ENCODE data around the gene AUTS2. TPM values are rescaled to one million over a fixed set of nuclear protein-coding genes. Genes with fewer than 3 reads are reported as not detected.

AUTS2 gene
- total RNA-seq, 1 donor from 2014 or later: 9.9 TPM

DNA sequence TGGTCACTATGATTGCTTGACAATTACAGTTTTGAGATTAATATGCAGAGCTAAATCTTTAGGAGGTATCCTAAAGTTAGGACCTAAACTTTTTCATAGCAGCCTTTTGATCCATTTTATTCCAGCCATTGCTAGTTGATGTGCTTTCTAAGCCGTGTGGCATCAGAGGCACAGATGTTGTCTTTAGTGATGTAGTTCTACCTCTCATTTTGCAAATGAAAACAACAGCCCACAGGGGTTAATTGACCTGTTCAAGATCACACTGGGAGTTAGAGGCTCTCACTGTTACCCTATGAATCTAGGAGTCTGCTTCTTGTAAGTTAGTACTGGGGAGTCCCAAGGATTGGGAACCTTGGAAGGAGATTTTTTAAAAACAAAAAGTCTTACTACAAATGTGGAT lies 10.6 kb downstream of the AUTS2 start:
- Histone ChIP-seq H3K27me3 (ENCODE audit: control insufficient read depth, insufficient read depth, low read length) (no peaks in the 10 kb centered on the region), H3K36me3 (ENCODE audit: control insufficient read depth, insufficient read depth, low read length) (no peaks in the 10 kb centered on the region), H3K4me3 (ENCODE audit: low read depth, low read length) (no peak overlapping the region)
- DNase-seq (ENCODE audit: low read depth): no peak
- TF ChIP-seq, protein P1, sequence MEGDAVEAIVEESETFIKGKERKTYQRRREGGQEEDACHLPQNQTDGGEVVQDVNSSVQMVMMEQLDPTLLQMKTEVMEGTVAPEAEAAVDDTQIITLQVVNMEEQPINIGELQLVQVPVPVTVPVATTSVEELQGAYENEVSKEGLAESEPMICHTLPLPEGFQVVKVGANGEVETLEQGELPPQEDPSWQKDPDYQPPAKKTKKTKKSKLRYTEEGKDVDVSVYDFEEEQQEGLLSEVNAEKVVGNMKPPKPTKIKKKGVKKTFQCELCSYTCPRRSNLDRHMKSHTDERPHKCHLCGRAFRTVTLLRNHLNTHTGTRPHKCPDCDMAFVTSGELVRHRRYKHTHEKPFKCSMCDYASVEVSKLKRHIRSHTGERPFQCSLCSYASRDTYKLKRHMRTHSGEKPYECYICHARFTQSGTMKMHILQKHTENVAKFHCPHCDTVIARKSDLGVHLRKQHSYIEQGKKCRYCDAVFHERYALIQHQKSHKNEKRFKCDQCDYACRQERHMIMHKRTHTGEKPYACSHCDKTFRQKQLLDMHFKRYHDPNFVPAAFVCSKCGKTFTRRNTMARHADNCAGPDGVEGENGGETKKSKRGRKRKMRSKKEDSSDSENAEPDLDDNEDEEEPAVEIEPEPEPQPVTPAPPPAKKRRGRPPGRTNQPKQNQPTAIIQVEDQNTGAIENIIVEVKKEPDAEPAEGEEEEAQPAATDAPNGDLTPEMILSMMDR (IDR thresholded peaks at IDR 0.05; ENCODE audit: insufficient read depth, low read length, poor library complexity, severe bottlenecking): no peak

DNA sequence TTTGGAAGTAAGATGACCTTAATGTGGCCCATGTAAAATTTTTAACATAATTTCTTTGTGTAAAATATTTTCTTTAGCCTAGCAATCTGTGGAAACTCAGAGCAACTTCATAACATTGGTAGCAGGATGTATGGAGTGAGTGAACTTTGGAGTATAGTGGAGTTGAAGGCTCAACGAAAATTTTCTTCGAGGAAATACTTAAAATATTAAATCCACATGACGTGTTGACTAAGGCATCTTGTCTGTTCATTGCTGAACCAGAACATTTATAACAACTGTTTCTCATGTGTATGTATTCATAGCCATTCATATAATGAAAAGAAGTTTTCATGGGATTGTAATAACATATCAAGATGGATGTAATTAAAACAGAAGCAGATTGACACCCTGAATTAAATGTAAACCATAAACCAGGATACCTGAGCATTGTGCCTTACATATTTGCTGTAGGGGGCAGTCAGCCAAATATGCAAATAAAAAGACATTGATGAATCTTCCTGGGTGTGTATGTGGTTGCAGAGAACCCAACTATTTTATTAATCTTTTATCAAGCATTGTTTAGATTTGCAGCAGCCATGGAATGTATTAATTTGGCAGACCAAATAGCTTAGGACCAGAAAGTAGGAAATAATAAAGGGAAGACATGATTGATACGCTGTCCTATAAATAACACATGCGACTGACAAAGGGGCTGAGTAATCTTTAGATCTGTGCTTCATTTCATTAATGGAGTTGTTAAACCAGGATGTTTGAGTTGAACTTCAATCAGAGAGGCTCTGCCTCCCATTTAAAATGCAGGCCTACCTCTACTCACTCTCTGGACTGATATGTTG lies 11.5 kb downstream of the AUTS2 start:
- TF ChIP-seq, protein P1 (IDR thresholded peaks at IDR 0.05; ENCODE audit: insufficient read depth, low read length, poor library complexity, severe bottlenecking): no peak
- Histone ChIP-seq H3K36me3 (ENCODE audit: control insufficient read depth, insufficient read depth, low read length) (no peaks in the 10 kb centered on the region), H3K27me3 (ENCODE audit: control insufficient read depth, insufficient read depth, low read length) (no peaks in the 10 kb centered on the region), H3K4me3 (ENCODE audit: low read depth, low read length) (no peak overlapping the region)
- DNase-seq (ENCODE audit: low read depth): no peak

DNA sequence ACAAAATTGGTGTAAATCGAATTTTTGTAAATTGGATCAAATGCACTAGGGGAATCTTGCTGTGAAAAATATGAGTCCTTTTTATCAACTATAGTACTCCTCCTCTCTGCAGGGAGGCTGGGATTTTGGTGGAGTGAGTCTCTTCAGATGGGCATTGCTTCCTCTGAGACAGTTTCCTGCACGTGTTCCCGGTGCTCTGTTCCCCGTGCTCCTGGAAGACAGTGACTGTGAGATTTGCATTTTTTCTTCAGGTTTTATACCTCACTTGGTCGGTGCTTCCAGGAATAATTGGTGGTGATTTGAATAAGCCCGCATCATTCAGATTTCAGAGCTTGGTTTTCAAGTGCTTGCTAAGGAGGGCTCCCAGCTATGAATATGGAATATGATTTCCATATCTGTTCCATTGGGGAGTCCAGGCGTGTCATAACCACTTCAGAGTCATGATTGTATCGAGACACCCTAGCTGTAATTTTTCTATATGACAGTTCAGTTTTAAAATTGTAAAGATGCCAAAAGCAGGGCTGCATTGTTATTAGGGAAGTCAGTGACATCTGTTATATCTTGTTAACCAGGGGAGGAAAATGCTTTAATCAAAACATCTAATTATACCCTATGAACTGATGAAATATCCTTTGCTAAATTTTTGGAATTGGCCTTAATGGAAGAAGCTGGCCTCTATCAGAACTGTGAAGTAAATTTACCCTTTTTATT lies 12.3 kb downstream of the AUTS2 start:
- DNase-seq (ENCODE audit: low read depth): no peak
- Histone ChIP-seq H3K4me3 (ENCODE audit: low read depth, low read length) (no peak overlapping the region), H3K36me3 (ENCODE audit: control insufficient read depth, insufficient read depth, low read length) (no peaks in the 10 kb centered on the region), H3K27me3 (ENCODE audit: control insufficient read depth, insufficient read depth, low read length) (no peaks in the 10 kb centered on the region)
- TF ChIP-seq, protein P1 (IDR thresholded peaks at IDR 0.05; ENCODE audit: insufficient read depth, low read length, poor library complexity, severe bottlenecking): no peak

DNA sequence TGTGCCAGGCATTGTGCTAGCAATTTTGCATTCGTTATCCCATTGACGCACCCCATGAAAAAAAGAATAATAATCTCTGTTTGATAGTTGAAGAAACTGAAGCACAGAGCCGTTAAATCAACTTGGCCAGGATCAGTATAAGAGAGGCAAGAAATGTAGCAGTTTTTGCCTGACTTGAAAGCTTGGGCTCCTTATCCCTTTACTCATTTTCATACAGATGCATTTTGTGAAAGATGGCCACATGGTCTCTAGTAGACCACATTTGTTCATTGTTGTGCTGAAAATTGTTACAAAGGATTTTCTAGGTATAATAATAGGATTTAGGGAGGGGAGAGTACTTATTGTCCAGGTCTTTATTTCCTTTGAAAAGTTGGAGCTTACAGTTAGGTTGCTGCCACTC lies 14.7 kb downstream of the AUTS2 start:
- H3K36me3 ChIP-seq (ENCODE audit: control insufficient read depth, insufficient read depth, low read length): no peaks in the 10 kb centered on the region
- H3K27me3 ChIP-seq (ENCODE audit: control insufficient read depth, insufficient read depth, low read length): no peaks in the 10 kb centered on the region
- H3K4me3 ChIP-seq (ENCODE audit: low read depth, low read length): no peak overlapping the region
- DNase-seq (ENCODE audit: low read depth): no peak
- TF ChIP-seq, protein P1 (IDR thresholded peaks at IDR 0.05; ENCODE audit: insufficient read depth, low read length, poor library complexity, severe bottlenecking): no peak

DNA sequence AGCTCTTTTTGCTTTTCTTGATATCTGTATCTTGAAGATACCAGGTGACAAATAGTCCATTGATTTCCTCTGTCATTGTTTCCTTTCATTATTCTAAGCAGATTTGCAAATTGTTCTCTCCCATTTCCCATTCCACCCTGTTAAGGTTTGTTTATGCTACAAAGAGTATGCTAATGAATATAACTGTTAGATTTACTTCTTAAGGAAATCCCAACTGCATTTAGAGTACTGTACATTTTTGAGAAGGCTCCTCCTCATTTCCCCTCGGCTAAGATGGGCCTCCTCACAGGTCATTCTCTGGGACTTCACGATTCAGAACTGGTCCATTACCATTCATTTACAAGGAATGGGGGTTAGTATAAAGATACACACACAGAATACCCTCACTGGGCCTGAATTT lies 15.6 kb downstream of the AUTS2 start:
- Histone ChIP-seq H3K36me3 (ENCODE audit: control insufficient read depth, insufficient read depth, low read length) (no peaks in the 10 kb centered on the region), H3K27me3 (ENCODE audit: control insufficient read depth, insufficient read depth, low read length) (no peaks in the 10 kb centered on the region), H3K4me3 (ENCODE audit: low read depth, low read length) (no peak overlapping the region)
- no peak for DNase-seq (ENCODE audit: low read depth)
- TF ChIP-seq, protein P1 (IDR thresholded peaks at IDR 0.05; ENCODE audit: insufficient read depth, low read length, poor library complexity, severe bottlenecking): no peak

Data from kidney epithelial cell (primary cell).